GM19043 (cell line): ENCODE measurements around the gene TMEM213.
A peak's percentile ranks its signal among the peaks of the same experiment; 100 is the strongest.

ENCODE experiments used
- ATAC-seq: cut with Tn5 transposase; IDR thresholded peaks from one replicate; pipeline ENCODE4 v1.9.1; 2021; ENCODE audit warnings: low read depth; ENCODE audit not compliant: unreplicated experiment

Gene TMEM213

GRCh38 chr7:138797715-138798320 lies at the start of gene TMEM213, which contains the start of gene ATP6V0A4:
TMEM213 (plus strand) TSS chr7:138797994; CDS start chr7:138798105, 111 bp downstream.
ATP6V0A4 (minus strand) TSS chr7:138798196; CDS start chr7:138771247, 26,949 bp downstream.
- no peak for ATAC-seq

- ATAC-seq = no peak
Observed at GRCh38 chr7:138748666-138749065, 49.1 kb upstream of the TMEM213 start.

- no peak for ATAC-seq
Observed at GRCh38 chr7:138749960-138750359, 47.8 kb upstream of the TMEM213 start.

- ATAC-seq = no peak
Observed at GRCh38 chr7:138750473-138750872, 47.3 kb upstream of the TMEM213 start.

- ATAC-seq = no peak
Observed at GRCh38 chr7:138750901-138751464, 46.8 kb upstream of the TMEM213 start.

- peak; percentile 91 for ATAC-seq
Observed at GRCh38 chr7:138752518-138753149, 45.2 kb upstream of the TMEM213 start.

GRCh38 chr7:138753150-138753518 lies 44.7 kb upstream of the TMEM213 start:
- ATAC-seq = no peak

GRCh38 chr7:138753610-138754009 lies 44.2 kb upstream of the TMEM213 start:
- no peak for ATAC-seq

GRCh38 chr7:138755331-138755747 lies 42.5 kb upstream of the TMEM213 start:
- no peak for ATAC-seq

- no peak for ATAC-seq
Observed at GRCh38 chr7:138755842-138756590, 41.8 kb upstream of the TMEM213 start.

GRCh38 chr7:138756591-138757242 lies 41.1 kb upstream of the TMEM213 start:
- ATAC-seq = no peak

- ATAC-seq = no peak
Observed at GRCh38 chr7:138768241-138768640, 29.6 kb upstream of the TMEM213 start.

GRCh38 chr7:138770904-138771303 lies 26.9 kb upstream of the TMEM213 start:
- ATAC-seq = no peak

- no peak for ATAC-seq
Observed at GRCh38 chr7:138773176-138773575, 24.6 kb upstream of the TMEM213 start.

- ATAC-seq = no peak
Observed at GRCh38 chr7:138773817-138774216, 24.0 kb upstream of the TMEM213 start.

- no peak for ATAC-seq
Observed at GRCh38 chr7:138776166-138776833, 21.5 kb upstream of the TMEM213 start.

- no peak for ATAC-seq
Observed at GRCh38 chr7:138781004-138781403, 16.8 kb upstream of the TMEM213 start.

GRCh38 chr7:138784692-138785091 lies 13.1 kb upstream of the TMEM213 start:
- no peak for ATAC-seq

- ATAC-seq = no peak
Observed at GRCh38 chr7:138785587-138786437, 12.0 kb upstream of the TMEM213 start.
